Endothelial cell (in vitro differentiated cells): ENCODE data around the gene NAA10. TPM values are rescaled to one million over a fixed set of nuclear protein-coding genes. Genes with fewer than 3 reads are reported as not detected.
A peak's percentile ranks its signal among the peaks of the same experiment; 100 is the strongest.

Experiments
- DNase-seq: peaks from one replicate; pipeline ENCODE4 v3.0.0; 2021; ENCODE audit warnings: low spot score
- H3K27ac Mint-ChIP-seq: one replicate; pipeline ENCODE4 v1.8.0; 2021; ENCODE audit warnings: mixed read lengths, inconsistent platforms; ENCODE audit not compliant: unreplicated experiment
- H3K27me3 Mint-ChIP-seq: one replicate; pipeline ENCODE4 v1.8.0; 2021; ENCODE audit warnings: mild to moderate bottlenecking, moderate library complexity, mixed read lengths, inconsistent platforms; ENCODE audit not compliant: unreplicated experiment
- H3K36me3 Mint-ChIP-seq: one replicate; pipeline ENCODE4 v1.8.0; 2021; ENCODE audit warnings: mild to moderate bottlenecking, low read depth, mixed read lengths, inconsistent platforms; ENCODE audit not compliant: unreplicated experiment
- H3K4me1 Mint-ChIP-seq: one replicate; pipeline ENCODE4 v1.8.0; 2021; ENCODE audit warnings: mild to moderate bottlenecking, mixed read lengths, inconsistent platforms; ENCODE audit not compliant: unreplicated experiment
- H3K4me3 Mint-ChIP-seq: one replicate; pipeline ENCODE4 v1.8.0; 2021; ENCODE audit warnings: mild to moderate bottlenecking, mixed read lengths, inconsistent platforms; ENCODE audit not compliant: unreplicated experiment
- H3K9me3 Mint-ChIP-seq: one replicate; pipeline ENCODE4 v1.8.0; 2021; ENCODE audit warnings: mixed read lengths, inconsistent platforms; ENCODE audit not compliant: unreplicated experiment
- total RNA-seq: library from RNA; stranded (reverse); fragmentation: NEBNext Ultra II Directional; extraction: Animal tissue kit (Norgen Biotek cat#: 25700); gene quantifications from one replicate; pipeline ENCODE4 v1.2.1, GENCODE V29; 2021; ENCODE audit not compliant: unreplicated experiment
- TF ChIP-seq, protein P1 (sequence below): fragments of 200-600 bp; sonication (generic); IDR thresholded peaks from one replicate; pipeline ENCODE4 v1.5.0; 2021; ENCODE audit warnings: antibody characterized with exemption; ENCODE audit not compliant: unreplicated experiment

Gene NAA10
- total RNA-seq, 1 donor from 2014 or later: 85.5 TPM

- no peak overlapping the region for H3K27ac Mint-ChIP-seq
- no peaks in the 10 kb centered on the region for H3K9me3 Mint-ChIP-seq
- DNase-seq: no peak
- no peaks in the 10 kb centered on the region for H3K36me3 Mint-ChIP-seq
- no peak overlapping the region for H3K4me3 Mint-ChIP-seq
- H3K4me1 Mint-ChIP-seq: peaks cover 6% of the 10 kb centered on the region
- TF ChIP-seq, protein P1, sequence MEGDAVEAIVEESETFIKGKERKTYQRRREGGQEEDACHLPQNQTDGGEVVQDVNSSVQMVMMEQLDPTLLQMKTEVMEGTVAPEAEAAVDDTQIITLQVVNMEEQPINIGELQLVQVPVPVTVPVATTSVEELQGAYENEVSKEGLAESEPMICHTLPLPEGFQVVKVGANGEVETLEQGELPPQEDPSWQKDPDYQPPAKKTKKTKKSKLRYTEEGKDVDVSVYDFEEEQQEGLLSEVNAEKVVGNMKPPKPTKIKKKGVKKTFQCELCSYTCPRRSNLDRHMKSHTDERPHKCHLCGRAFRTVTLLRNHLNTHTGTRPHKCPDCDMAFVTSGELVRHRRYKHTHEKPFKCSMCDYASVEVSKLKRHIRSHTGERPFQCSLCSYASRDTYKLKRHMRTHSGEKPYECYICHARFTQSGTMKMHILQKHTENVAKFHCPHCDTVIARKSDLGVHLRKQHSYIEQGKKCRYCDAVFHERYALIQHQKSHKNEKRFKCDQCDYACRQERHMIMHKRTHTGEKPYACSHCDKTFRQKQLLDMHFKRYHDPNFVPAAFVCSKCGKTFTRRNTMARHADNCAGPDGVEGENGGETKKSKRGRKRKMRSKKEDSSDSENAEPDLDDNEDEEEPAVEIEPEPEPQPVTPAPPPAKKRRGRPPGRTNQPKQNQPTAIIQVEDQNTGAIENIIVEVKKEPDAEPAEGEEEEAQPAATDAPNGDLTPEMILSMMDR: no peak
- H3K27me3 Mint-ChIP-seq: peaks cover 4% of the 10 kb centered on the region
Observed at GRCh38 chrX:153939573-153939972, 4.7 kb upstream of the NAA10 start.

DNA sequence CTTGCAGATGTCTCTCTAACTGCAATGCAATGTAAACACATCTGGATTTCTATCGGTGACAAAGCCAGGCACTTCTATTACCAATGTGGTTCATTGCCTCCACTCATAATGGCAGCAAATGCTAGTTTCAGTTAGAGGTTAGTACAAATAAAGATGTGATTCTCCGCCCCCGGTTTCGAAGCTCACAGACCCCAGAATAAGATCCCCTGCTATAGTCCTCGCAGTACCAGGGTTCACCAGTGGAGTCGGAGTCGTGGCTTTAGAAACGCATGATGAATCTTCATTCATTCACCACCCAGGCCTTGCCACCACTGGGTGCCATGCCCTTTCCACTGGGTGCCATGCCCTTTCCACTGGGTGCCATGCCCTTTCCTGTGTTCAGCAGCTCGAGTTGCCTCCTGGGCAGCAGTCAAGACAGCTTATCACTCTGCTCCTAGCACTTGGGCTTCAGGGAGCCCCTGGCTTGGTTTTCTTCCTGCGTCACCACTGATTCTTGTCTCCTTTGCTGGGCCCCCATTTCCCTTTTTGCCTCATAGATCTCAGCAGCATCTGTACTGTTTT lies 3.5 kb upstream of the NAA10 start:
- H3K9me3 Mint-ChIP-seq: no peaks in the 10 kb centered on the region
- peaks cover 6% of the 10 kb centered on the region for H3K27me3 Mint-ChIP-seq
- H3K27ac Mint-ChIP-seq: no peak overlapping the region

GRCh38 chrX:153937056-153937455 lies 2.2 kb upstream of the NAA10 start:
- Mint-ChIP-seq H3K9me3 (no peaks in the 10 kb centered on the region), H3K4me3 (no peak overlapping the region)

More for the DNA sequence above, 3.5 kb upstream of the NAA10 start:
- no peak for DNase-seq
- H3K36me3 Mint-ChIP-seq: no peaks in the 10 kb centered on the region
- peaks cover 6% of the 10 kb centered on the region for H3K4me1 Mint-ChIP-seq
- H3K4me3 Mint-ChIP-seq: no peak overlapping the region
- TF ChIP-seq, protein P1: no peak

GRCh38 chrX:153935326-153935851 lies 552 bp upstream of the NAA10 start:
- Mint-ChIP-seq H3K36me3 (peaks cover 6% of the 10 kb centered on the region), H3K27ac (peak overlapping the region; percentile 72), H3K4me1 (peaks cover 2% of the 10 kb centered on the region), H3K9me3 (no peaks in the 10 kb centered on the region), H3K27me3 (peaks cover 10% of the 10 kb centered on the region), H3K4me3 (peak overlapping the region; percentile 89)
- no peak for DNase-seq
- TF ChIP-seq, protein P1: no peak

More at GRCh38 chrX:153937056-153937455, 2.2 kb upstream of the NAA10 start:
- Mint-ChIP-seq H3K4me1 (peaks cover 6% of the 10 kb centered on the region), H3K27me3 (peaks cover 8% of the 10 kb centered on the region), H3K27ac (no peak overlapping the region), H3K36me3 (no peaks in the 10 kb centered on the region)
- TF ChIP-seq, protein P1: no peak
- DNase-seq: no peak

GRCh38 chrX:153934148-153934761 lies 582 bp downstream of the NAA10 start:
- Mint-ChIP-seq H3K27ac (peak overlapping the region; percentile 48), H3K9me3 (no peaks in the 10 kb centered on the region), H3K27me3 (peaks cover 8% of the 10 kb centered on the region), H3K4me1 (peaks cover 2% of the 10 kb centered on the region), H3K36me3 (peaks cover 8% of the 10 kb centered on the region), H3K4me3 (peak overlapping the region; percentile 86)
- TF ChIP-seq, protein P1: no peak
- no peak for DNase-seq
